ENCODE measurements around the gene UTP4.

GRCh38 chr16:69169051-69169450 lies 36.6 kb downstream of the UTP4 start:
- TF ChIP-seq POLR2A (IDR thresholded peaks at IDR 0.05; ENCODE audit: extremely low read depth, insufficient read length), result no peak
- no peak for TF ChIP-seq CTCF (IDR thresholded peaks at IDR 0.05; ENCODE audit: low read depth, low read length)
